HG03135 (cell line): ENCODE results near the gene RIC3.

Source experiments
- ATAC-seq: cut with Tn5 transposase; IDR thresholded peaks from one replicate; pipeline ENCODE4 v1.9.1; 2021; ENCODE audit warnings: mild to moderate bottlenecking, moderate library complexity; ENCODE audit not compliant: unreplicated experiment

RIC3 gene

GRCh38 chr11:8168485-8169257 is at the start of gene RIC3:
TSS of gene RIC3 (minus strand) at chr11:8169025. CDS start at chr11:8168989, 36 bp downstream.
- peak; percentile 55 for ATAC-seq

GRCh38 chr11:8218409-8218808 is 49.6 kb upstream of the RIC3 start:
- no peak for ATAC-seq

GRCh38 chr11:8217926-8218325 is 49.1 kb upstream of the RIC3 start:
- no peak for ATAC-seq

- no peak for ATAC-seq
Observed at GRCh38 chr11:8217136-8217535, 48.3 kb upstream of the RIC3 start.

- ATAC-seq, result no peak
Observed at GRCh38 chr11:8213376-8213775, 44.6 kb upstream of the RIC3 start.

GRCh38 chr11:8209208-8209807 is 40.5 kb upstream of the RIC3 start:
- no peak for ATAC-seq

GRCh38 chr11:8207080-8208000 is 38.5 kb upstream of the RIC3 start:
- no peak for ATAC-seq

- ATAC-seq, result no peak
Observed at GRCh38 chr11:8206251-8207079, 37.6 kb upstream of the RIC3 start.

- no peak for ATAC-seq
Observed at GRCh38 chr11:8205566-8205965, 36.7 kb upstream of the RIC3 start.

- ATAC-seq, result no peak
Observed at GRCh38 chr11:8204596-8204995, 35.8 kb upstream of the RIC3 start.

GRCh38 chr11:8204025-8204424 is 35.2 kb upstream of the RIC3 start:
- ATAC-seq, result no peak

GRCh38 chr11:8203414-8203715 is 34.5 kb upstream of the RIC3 start:
- no peak for ATAC-seq

GRCh38 chr11:8202516-8203413 is 33.9 kb upstream of the RIC3 start:
- no peak for ATAC-seq

- ATAC-seq, result no peak
Observed at GRCh38 chr11:8201644-8202365, 33.0 kb upstream of the RIC3 start.

GRCh38 chr11:8199676-8200075 is 30.9 kb upstream of the RIC3 start:
- no peak for ATAC-seq

GRCh38 chr11:8196749-8197148 is 27.9 kb upstream of the RIC3 start:
- ATAC-seq, result no peak

- ATAC-seq, result no peak
Observed at GRCh38 chr11:8194956-8195355, 26.1 kb upstream of the RIC3 start.

- ATAC-seq, result no peak
Observed at GRCh38 chr11:8192896-8193209, 24.0 kb upstream of the RIC3 start.
